Measurements from ENCODE around the gene ATN1. TPM values are rescaled to one million over a fixed set of nuclear protein-coding genes. Genes with fewer than 3 reads are reported as not detected.

ATN1 gene
- total RNA-seq, 6 experiments from 2014 or later, result 9.2 to 24.1 (median 16.8) TPM

DNA sequence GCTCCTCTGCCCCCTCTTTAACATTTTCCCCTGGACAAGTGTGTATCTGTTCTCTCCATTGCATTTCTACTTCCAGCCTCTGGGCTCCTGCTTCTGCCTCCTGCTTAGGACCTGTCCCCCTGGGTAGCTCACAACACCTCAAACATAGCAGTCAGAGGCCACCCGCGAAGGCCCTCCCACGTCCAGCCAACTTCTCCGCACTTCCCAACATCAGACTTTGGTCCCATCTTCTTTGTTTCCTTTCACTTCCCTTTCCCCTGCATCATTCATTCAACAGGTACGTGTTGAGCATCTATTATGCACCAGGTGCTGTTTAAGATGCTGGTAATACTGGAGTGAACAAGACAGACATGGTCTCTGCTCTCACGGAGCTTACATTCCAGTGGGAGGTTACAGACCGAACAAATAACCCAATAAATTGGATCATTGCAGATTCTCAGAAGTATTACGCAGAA, 19.2 kb downstream of the ATN1 start:
- intact Hi-C loops (cut with DNase I), result no loop called here
- no peaks in the 10 kb centered on the region for H3K27me3 ChIP-seq
- WGBS (ENCODE audit: insufficient coverage, low coverage, low lambda C conversion rate, missing lambda C conversion rate), result 29% methylated on average over 8 of the region's 8 CpGs
- H3K36me3 ChIP-seq, result no peaks in the 10 kb centered on the region
- no peaks in the 10 kb centered on the region for H3K9me3 ChIP-seq
- ATAC-seq, result no peak
- no peak for DNase-seq
- peak overlapping the region; percentile 32 to 59 (median 53) for H3K4me3 ChIP-seq
- peak overlapping the region in 2 of 3 donors; percentile 80 to 91 for H3K27ac ChIP-seq
- TF ChIP-seq CTCF (IDR thresholded peaks at IDR 0.05) (no peak), POLR2A (IDR thresholded peaks at IDR 0.05) (no peak)
- peaks cover 0 to 30% (median 8%) of the 10 kb centered on the region in 4 donors for H3K4me1 ChIP-seq

GRCh38 chr12:6947615-6948014, 19.9 kb downstream of the ATN1 start:
- Histone ChIP-seq H3K27me3 (no peaks in the 10 kb centered on the region), H3K36me3 (no peaks in the 10 kb centered on the region), H3K4me1 (peaks cover 0 to 30% (median 8%) of the 10 kb centered on the region in 4 donors), H3K27ac (no peak overlapping the region), H3K9me3 (no peaks in the 10 kb centered on the region), H3K4me3 (no peak overlapping the region)
- intact Hi-C loops (cut with DNase I), result no loop called here
- peak in 1 of 3 donors; percentile 26 for DNase-seq
- ATAC-seq, result no peak
- 76% methylated on average over 7 of the region's 8 CpGs for WGBS (ENCODE audit: insufficient coverage, low coverage, low lambda C conversion rate, missing lambda C conversion rate)
- TF ChIP-seq CTCF (IDR thresholded peaks at IDR 0.05) (no peak), POLR2A (IDR thresholded peaks at IDR 0.05) (no peak)

GRCh38 chr12:6948873-6949594, 21.3 kb downstream of the ATN1 start:
- H3K27ac ChIP-seq, result peak overlapping the region in 2 of 3 donors; percentile 8 to 43
- peaks cover 0 to 24% (median 8%) of the 10 kb centered on the region in 4 donors for H3K4me1 ChIP-seq
- no peak overlapping the region for H3K4me3 ChIP-seq
- ATAC-seq, result no peak
- TF ChIP-seq POLR2A (IDR thresholded peaks at IDR 0.05), result no peak
- intact Hi-C loops (cut with DNase I), result no loop called here
- DNase-seq, result peak in 2 of 3 donors; percentile 25 to 34
- 31% methylated on average over 4 of the region's 15 CpGs for WGBS (ENCODE audit: insufficient coverage, low coverage, low lambda C conversion rate, missing lambda C conversion rate)
- H3K36me3 ChIP-seq, result no peaks in the 10 kb centered on the region
- no peaks in the 10 kb centered on the region for H3K9me3 ChIP-seq
- no peaks in the 10 kb centered on the region for H3K27me3 ChIP-seq

DNA sequence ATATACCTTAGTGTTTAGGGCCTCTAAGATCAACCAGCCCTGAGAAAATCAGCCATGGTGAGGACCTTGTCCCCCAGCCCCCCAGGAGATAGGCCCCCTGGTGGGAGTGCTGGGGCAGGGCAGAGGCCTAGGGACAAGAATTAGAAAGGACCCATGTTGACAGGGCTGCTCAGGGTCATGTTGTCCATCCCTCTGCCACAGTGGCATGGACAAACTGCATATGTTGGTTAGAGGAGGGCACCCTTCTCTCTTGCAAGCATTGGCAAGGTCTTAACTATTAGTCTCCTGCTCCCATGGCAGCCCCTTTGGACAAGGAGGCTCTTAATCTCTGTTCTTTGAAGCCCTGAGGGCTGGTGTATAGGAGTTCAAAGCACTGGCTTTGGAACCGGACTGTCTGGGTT, 22.6 kb downstream of the ATN1 start:
- DNase-seq (peak in 1 of 3 donors; percentile 22), ATAC-seq (no peak)
- Histone ChIP-seq H3K4me3 (no peak overlapping the region), H3K4me1 (peaks cover 0 to 17% (median 4%) of the 10 kb centered on the region in 4 donors), H3K27ac (peak overlapping the region in 1 of 3 donors; percentile 77), H3K9me3 (no peaks in the 10 kb centered on the region), H3K27me3 (no peaks in the 10 kb centered on the region), H3K36me3 (no peaks in the 10 kb centered on the region)
- no peak for TF ChIP-seq POLR2A (IDR thresholded peaks at IDR 0.05)
- no peak for TF ChIP-seq CTCF (IDR thresholded peaks at IDR 0.05)
- intact Hi-C loops (cut with DNase I), result loop anchor here in 1 of 2 donors (10.0 kb wide), 1 partner anchor 144 kb away; the partner anchor contains the start of gene C1R
- no CpG with 5 or more reads among the region's 1 CpG for WGBS (ENCODE audit: insufficient coverage, low coverage, low lambda C conversion rate, missing lambda C conversion rate)
